ELF-1 (cell line): ENCODE results near the gene CD2.
"Not testable (repeated sequence)": the region's sequence is repeated elsewhere in the genome, so short reads cannot be mapped to it uniquely, and the experiment has no call there.

Experiments
- DNase-seq: peaks from one replicate; pipeline ENCODE4 v3.0.0-alpha.2; 2016; ENCODE audit warnings: low read depth, low spot score

Gene CD2

DNA sequence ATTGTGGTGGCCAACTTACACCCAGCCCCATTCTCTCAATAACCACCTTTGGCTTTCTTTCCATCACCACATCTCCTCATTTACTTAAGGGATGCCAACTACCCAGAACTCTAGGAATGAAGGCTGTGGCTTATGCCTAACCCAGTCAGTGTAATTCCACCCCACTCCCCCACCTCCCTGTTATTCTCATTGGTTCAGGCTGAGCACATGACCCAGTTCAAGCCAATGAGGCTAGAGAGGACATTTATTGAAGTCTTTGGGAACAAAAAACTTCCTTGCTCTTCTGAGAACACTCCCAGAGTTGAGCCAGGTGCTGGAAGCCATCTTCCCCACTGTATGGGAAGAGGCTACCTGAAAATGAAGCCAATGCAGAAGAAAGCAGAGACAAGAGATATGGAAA lies 22.8 kb upstream of the CD2 start:
- DNase-seq, result no peak

DNA sequence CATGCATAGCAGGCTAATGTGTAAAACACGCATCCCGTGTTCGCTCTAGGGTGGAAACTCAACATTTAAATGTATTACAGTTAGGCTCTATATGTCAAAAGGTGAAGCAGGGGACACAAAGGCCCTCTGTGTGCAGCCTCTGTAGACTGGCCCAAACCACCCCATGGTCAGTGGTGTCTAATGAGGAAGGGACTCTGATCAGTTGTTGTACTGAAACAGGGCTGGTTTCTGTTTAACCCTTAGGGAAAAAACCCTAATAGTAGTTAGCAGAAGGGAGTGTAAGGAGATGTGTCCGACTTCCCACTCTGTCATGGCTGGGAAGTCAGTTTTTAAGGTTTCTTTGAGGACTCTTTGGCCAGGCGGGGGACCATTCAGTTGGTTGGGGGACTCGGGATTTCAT lies 21.5 kb upstream of the CD2 start:
- DNase-seq, result no peak

DNA sequence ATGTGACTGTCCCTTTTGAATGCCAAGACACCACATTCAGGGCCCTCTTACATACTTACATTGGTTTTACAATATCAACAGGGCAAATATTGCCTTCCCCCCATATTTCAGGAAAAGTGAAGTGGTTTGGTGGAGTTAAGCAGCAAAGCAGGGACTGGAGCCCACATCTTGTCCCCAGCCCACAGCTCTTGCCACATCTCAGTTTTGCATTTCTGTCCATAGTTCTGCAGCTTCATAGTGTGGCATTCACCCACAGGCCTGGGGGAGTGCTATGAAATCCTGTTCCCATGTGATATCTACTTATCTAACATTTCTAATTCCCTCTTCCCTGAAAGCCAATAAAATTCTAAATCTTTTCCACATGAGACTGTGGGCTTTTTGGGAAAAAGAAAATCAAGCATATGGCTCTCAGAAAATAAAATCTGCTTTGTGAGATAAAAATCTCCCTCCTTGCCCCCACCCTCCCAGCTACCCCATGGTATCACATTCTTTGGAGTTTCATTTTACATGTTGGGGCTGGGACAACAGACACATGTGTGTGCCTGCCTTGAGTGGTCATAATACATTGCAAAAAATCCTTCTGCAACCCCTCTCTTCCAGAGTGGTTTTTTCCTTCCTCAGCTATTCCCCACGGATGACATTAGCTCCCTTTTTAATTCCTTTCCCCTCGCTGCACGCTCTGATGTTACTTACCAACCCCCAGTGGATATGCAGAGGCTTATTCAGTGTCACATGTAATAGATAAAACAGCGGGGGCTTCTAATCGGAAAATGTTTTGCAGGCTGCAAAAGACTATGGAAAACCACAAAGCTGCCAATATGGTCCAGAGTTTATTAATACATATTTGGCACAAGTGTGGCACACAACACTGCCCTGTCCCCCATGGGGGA lies 20.5 kb upstream of the CD2 start:
- DNase-seq, result no peak

DNA sequence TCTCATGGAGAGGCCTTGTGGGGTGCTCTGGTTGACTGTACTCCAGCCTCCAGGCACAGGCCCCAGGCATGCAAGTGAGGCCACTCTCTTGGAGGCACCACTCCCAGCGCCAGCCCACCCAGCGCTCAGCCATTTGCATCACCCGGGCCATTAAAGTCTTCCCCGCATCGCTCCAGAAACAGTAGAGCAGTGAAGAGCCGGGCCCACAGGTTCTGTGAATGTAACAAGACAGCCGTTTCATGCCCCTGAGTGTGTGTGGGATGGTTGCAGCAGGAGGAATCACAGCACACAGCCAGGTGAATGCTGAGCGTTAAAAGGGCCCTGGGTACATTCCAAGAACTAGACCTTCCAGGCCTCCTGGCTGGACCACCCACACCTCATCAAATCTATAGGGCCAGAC lies 19.0 kb upstream of the CD2 start:
- no peak for DNase-seq

DNA sequence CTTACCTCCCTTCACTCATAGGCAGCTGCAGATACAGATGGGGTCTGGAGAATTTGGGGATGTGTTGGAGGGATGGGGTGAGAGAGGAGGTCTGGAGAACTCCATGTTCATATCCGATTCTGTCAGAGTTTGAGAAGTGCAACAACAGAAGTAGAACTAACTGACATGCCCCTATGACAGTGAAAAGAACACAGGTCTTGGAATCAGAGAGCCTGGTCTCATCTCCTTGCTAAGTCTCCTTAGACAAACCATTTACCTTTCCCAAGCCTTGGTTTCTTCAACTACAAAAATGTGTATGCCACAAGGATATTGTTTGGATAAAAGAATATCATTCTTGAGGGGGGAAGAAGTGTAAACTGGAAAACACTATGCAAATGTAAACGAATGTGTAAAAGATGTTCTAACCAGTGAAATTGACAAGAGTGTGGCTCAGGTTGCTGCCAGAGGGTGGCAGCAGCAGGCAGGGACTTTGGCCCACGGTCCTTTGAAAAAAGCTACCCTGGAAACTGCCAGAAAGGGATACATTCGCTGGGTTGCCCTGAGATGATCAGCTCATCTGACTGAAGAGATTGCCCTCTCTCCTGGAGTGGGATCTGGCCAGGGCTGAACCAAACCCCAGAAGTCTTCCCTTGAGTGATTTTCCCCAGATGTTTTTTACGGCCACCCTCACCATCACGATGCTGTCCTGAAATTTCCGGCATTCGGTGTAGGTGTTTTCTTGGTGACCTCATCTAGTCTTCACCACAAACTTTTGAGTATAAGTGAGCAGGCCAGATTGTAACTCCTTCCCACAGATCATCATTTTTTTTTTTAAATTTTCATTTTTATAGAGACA lies 17.0 kb upstream of the CD2 start:
- DNase-seq, result peak; percentile 72

DNA sequence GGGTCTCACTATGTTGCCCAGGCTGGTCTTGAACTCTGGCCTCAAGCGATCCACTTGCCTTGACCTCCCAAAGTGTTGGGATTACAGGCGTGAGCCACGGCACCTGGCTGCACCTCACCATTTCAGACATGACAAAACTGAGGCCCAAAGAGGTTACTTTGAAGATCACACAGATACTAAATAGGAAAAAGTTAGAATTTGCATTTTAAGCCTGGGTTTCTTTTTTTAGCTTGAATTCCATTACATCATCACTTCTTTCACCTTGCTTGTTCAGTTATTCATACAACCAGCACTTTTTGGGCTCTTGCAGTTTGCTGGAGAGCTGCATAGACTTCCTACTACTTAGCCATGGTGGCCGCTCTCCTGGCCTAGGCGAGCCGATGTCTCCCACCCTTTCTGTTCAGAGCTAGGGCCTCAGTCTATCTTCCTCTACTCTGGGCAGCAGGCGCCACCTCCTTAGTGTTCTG lies 16.3 kb upstream of the CD2 start:
- no peak for DNase-seq

DNA sequence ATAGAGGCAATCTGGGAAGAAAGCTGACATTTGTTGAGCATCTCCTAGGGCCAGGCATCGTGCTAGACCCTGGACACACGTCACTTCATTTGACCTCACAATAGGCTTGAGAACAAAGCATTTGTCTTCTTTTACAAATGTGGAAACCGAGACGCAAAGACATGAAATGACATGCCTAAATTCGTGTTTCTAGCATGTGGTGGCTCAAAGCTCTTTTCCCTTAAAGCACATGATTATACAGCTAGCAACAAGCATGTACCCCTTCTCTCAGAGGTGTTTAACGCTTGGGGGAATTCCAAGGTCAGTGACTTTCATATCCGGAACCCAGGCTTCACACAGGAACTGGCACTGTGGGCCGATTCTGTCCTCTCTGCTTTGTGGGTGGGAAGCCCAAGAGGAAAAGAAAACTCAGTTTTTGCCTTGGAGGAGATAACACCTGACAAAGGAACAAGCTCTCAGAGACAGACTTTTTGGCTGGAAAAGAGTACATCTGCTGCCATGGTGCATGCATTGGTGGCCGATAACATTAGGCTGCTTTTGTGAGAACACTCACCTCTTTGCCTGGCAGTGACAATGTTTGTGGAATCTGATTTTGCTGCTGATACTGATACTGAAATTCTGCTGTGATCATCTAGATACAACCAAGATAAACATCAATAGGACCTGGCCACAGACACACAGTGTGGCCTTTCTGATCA lies 15.4 kb upstream of the CD2 start:
- DNase-seq, result no peak

DNA sequence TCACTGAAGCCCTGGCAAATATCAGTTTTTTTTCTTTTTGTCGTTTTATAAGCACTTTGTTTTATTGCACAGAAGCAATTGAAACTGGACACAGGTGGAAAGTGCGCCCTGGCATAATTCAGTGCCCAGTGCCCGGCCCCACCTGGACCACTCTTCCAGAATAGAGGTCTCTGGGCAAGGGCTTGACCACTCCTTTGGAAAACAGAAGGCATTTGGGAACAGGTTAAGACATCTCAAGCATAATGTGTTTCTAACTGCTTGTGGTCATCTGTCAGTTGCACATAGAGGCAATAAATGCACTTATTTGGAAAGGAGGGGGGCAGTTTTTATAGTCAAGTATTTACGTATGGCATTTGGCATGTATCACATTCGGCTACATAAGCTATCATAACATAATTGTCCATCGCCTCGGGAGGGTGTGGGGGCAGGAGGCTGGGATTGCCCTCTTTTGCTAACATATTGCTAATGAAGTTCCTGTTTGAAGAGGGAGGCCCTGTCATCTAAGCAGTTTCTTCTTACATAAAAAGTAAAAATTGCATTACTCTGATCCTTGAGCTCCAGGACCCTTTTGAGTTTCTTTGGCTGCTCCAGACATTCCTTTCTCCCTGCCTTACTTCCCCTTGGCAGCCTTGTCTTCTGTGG lies 14.7 kb upstream of the CD2 start:
- no peak for DNase-seq

DNA sequence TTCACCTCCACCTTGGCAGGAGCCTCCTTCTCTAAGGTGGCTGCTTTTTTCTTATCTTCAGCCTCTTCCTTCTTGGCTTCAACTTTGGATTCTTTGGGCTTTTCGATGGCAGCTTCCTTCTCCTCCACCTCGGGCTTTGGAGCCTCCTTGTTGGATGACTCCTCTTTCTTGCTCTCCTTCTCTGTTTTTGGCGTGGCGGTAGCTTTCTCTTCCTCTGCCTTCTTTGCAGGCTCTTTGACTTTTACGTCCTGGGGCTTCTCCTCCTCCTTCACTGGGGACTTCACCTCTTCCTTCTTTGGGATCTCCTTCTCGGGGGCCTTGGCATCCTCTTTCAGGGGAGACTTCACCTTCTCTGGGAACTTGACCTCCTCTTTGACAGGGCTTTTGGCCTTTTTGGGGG lies 13.9 kb upstream of the CD2 start:
- DNase-seq, result no peak

DNA sequence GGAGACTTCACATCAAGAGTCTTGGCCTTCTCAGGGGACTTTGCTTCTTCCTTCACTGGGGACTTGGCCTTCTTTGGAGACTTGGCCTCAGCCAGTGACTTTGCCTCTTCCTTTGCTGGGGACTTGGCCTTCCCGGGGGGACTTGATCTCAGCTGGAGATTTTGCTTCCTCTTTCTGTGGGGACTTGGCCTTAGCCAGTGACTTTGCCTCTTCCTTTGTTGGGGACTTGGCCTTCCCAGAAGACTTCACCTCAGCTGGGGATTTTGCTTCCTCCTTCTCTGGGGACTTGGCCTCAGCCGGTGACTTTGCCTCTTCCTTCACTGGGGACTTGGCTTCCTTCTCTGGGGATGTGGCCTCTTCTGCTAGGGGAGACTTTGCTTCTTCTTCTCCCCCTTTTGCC lies 13.5 kb upstream of the CD2 start:
- DNase-seq, result no peak

DNA sequence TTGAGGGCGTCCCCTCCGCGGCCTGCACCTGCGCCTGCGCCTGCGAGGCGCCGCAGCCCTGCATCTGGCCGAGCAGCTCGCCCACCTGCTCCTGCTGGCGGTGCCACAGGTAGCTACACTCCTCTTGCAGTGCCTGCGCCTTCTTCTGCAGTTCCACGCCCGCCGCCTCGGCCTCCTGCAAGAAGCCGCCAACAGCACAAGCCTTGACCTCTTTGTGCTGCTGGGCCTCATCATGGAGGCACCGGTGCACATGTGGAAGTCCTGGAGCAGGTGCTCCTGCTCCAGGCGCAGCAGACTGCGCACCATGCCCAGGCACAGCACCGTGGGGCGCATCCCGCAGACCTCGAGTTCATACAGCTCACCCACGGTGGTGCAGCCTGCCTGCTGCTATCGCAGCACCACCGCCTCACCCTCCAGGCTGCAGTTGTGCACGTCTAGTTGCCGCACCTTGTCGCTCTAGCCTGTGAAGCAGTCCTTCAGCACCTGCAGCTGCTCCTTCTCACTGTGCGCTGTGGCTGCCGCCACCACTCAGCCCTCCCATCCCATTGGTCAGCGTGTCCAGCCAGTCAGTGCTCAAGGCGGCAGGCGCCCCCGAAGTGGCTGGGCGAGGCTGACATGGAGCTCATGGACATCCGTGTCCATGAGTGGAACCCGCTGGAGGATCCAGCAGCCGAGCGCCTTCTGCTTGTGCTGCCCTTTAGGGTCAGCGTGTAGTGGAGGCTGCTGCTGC lies 12.2 kb upstream of the CD2 start:
- DNase-seq, result no peak

DNA sequence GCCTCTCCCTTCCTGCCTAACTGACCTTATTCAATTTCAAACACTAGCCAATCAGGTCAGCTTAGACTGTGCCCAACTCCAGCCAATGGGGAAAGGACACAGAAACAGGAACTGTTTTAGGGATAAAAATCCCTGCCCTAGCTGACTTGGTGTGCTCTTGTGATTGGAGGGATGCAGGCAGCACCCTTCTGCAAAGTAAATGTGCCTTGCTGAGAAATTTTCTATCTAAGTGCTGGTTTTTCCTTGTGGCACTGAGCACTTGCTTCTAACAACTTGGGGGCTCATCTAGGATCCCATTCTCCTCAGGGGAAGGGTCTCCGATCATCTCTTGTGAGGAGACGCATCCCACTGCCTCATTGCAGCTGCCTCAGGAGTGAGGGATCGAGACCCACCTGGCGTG lies 10.7 kb upstream of the CD2 start:
- DNase-seq, result no peak

DNA sequence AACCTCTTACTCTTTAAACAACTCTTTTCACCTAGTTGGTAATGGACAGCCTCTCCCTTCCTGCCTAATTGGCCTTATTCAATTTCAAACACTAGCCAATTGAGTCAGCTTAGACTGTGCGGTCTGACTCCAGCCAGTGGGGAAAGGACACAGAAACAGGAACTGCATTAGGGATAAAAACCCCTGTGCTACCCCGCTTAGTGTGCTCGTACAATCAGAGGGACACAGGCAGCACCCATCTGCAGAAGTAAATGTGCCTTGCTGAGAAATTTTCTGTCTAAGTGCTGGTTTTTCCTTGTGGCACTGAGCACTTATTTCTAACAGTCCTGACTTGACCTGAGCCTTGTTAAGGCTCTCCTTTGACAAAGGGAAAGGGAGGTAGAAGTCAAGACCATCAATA lies 6.0 kb upstream of the CD2 start:
- DNase-seq, result no peak

DNA sequence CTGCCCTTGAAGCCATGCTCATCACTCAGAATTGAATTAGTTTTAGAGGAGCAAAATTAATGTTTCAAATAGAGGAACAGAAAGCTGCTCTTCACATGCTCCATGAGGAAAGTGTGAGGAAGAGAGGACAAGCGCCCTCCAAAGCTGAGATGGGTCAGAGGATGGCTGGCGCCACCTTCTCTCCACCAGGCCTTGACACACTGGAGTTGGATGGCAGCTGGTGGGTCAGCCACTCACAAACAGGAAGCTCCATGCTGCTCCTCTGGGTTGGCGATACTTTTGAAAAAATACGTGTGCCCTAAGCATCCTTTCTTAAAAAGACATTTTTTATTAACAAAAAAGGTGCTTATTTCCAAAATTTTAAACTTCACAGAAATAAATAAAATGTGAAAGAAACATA lies 3.1 kb upstream of the CD2 start:
- DNase-seq, result no peak

DNA sequence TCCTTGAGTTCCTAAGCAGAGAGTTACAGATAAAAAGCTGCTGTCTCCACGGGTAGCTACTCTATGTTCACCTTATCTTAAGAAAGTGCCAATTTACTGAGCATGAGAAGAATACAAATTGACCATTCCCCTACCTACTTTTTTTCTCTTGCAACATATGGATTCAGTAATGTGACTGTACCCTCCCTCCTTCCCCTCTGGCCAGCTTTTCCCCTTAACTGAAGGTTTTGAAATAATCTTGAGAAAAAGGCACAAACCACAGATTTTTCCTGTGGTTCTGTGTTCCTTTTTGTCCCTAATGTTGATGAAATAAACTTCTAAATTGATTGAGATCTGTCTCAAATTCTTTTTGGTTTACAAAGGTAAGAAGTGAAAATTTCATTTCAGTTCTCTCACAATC lies 2.6 kb upstream of the CD2 start:
- DNase-seq, result no peak

DNA sequence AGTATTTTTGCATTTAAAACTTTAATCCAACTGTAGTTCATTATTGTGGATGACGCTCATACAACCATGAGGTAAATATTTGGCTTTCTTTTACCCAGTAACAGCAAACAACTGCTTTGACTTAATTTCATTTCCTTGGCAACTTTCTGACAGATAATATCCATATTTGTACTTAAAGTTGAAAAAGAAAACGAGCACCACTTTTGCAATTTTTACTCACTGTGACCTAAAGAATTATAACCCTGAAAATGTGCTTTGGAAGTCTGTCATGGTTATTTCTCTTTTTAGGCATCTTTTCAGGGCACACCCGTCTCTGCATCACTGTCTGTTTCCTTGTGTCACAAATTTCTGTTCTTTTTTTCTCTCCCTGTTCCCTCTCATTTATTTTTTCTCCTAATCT lies 918 bp upstream of the CD2 start:
- DNase-seq, result no peak

DNA sequence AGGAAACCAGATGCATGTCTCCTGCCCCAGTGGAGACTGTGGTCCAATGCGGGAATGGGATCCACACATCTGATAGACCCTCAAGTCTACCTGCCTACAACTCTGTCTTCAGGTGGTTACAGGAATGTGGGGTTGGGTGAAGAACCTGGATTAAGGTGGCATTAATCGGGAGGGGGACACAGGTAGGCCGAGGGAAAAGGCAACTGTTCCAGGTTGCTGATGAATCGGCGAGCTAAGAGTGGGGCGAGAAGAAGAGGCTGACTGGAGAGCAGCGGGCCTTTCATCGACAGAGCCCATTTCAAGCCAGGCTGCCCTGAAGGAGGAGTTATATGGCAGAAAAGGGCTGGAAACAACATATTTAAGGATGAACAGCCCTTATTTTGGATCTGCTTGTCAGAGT lies 836 bp downstream of the CD2 start:
- no peak for DNase-seq

DNA sequence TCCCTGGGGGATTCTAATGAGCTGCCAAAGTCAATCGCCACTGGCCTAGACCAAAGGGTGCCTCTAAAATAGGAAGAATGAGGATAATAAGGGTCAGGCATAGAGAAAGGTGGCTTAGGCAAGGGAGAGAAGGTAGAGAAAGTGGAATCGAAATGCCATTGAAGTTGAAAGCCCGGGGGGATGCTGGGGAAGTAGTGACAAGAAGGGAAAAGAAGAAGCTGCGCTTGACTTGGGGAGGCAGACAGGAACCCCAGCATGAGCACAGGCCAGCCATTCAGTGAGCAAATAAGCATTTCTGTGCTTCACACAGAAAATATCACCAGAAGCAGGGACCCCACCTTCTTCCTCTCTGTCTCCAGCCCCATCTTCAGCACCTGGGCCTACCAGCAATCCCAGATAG lies 1.5 kb downstream of the CD2 start:
- DNase-seq, result no peak

DNA sequence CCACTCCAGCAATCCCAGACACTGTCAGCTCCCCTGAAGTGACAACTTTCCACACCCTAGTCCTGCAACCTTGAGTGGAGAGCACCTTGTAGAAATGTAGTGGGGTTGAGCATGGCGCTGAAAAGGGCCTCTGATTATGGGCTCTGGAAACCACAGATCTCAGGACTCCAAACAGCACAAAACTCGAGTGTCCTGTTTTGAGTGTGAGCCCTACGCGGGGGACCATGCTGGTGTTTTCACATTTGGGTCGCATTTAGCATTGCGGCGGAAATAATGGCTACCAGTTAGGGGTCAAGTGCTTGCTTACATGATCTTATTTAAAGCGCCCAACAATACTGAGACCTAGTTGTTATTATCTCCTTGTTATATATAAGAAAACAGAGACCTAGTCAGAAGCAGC lies 1.9 kb downstream of the CD2 start:
- not testable (repeated sequence) for DNase-seq

DNA sequence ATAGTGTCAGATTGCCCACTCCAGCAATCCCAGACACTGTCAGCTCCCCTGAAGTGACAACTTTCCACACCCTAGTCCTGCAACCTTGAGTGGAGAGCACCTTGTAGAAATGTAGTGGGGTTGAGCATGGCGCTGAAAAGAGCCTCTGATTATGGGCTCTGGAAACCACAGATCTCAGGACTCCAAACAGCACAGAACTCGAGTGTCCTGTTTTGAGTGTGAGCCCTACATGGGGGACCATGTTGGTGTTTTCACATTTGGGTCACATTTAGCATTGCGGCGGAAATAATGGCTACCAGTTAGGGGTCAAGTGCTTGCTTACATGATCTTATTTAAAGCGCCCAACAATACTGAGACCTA lies 4.2 kb downstream of the CD2 start:
- not testable (repeated sequence) for DNase-seq

DNA sequence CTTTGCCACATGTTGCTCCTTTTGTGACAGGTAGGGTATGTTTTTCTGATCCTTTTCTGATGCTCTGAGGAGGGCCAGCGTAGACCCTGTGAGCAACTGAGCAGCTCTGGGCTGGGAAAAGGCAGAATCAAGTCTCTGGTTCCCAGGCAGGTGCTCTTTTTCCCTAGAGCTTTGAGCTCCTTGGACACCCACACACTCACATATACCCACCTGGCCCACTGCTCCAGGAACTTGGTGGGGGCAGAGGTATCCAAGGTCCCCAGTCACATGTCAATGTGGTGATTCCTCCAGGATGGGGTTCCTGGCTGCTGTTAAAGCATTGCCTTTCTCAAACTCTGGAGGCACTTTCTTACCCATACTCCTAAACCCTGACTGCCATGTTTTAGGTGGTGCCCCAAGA lies 5.4 kb downstream of the CD2 start:
- no peak for DNase-seq
